ENCODE data around the gene NLRP12.
"Not testable (repeated sequence)": the region's sequence is repeated elsewhere in the genome, so short reads cannot be mapped to it uniquely, and the experiment has no call there.

The NLRP12 gene

GRCh38 chr19:53789708-53790678 lies 34.1 kb downstream of the NLRP12 start:
- H3K27ac ChIP-seq (ENCODE audit: low read depth, low read length) = no peak overlapping the region

DNA sequence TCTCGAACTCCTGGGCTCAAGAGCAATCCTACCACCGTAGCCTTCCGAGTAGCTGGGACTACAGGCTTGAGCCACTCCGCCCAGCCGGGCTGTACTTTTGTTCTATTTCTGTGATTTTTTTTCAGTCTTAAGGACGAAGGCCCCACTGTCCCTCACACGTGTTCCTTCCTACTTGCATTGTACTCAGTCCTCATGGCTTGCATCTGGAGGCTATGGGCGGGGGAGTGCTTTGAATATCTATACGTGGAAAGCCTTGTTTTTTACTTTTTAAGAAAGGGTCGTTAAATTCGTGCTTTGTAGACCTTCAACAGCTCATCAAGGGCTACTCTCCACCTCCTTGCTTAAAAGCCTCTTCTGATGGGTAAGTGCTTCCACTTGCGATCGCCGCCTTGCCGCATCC lies 36.8 kb downstream of the NLRP12 start:
- no peak overlapping the region for H3K27ac ChIP-seq (ENCODE audit: low read depth, low read length)
- H3K36me3 ChIP-seq (ENCODE audit: control insufficient read depth, insufficient read depth, low read length) = no peaks in the 10 kb centered on the region
- no peak overlapping the region for H3K4me3 ChIP-seq (ENCODE audit: low read length)
- no peaks in the 10 kb centered on the region for H3K4me1 ChIP-seq (ENCODE audit: control insufficient read depth, insufficient read depth, low read length)
- no peaks in the 10 kb centered on the region for H3K27me3 ChIP-seq (ENCODE audit: control insufficient read depth, insufficient read depth, low read length)
- no peak overlapping the region for H3K9ac ChIP-seq (ENCODE audit: low read length)

More at GRCh38 chr19:53789708-53790678, 34.1 kb downstream of the NLRP12 start:
- no peaks in the 10 kb centered on the region for H3K4me1 ChIP-seq (ENCODE audit: control insufficient read depth, insufficient read depth, low read length)
- H3K36me3 ChIP-seq (ENCODE audit: control insufficient read depth, insufficient read depth, low read length) = no peaks in the 10 kb centered on the region
- no peak overlapping the region for H3K4me3 ChIP-seq (ENCODE audit: low read length)
- no peaks in the 10 kb centered on the region for H3K27me3 ChIP-seq (ENCODE audit: control insufficient read depth, insufficient read depth, low read length)
- H3K9ac ChIP-seq (ENCODE audit: low read length) = no peak overlapping the region

DNA sequence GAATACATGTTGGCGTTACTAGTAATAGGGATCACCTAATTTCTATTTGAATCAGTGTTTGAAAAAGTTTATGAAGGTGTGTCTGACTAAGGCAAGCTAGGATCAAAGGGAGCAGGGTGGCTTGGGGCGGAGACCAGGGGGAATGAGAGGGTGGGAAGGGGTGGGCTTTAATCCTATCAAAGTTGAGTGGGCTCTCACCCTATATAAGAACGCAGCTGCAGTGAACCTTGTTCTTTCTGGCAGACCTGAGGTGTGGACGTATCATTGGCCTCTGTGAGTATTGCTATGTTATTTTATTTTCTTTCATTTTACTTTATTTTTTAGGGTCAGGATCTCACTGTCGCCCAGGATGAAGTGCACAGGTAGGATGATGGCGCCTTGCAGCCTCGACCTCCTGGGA lies 37.4 kb downstream of the NLRP12 start:
- Histone ChIP-seq H3K4me1 (ENCODE audit: control insufficient read depth, insufficient read depth, low read length) (no peaks in the 10 kb centered on the region), H3K9ac (ENCODE audit: low read length) (no peak overlapping the region), H3K36me3 (ENCODE audit: control insufficient read depth, insufficient read depth, low read length) (no peaks in the 10 kb centered on the region), H3K27me3 (ENCODE audit: control insufficient read depth, insufficient read depth, low read length) (no peaks in the 10 kb centered on the region), H3K4me3 (ENCODE audit: low read length) (no peak overlapping the region), H3K27ac (ENCODE audit: low read depth, low read length) (no peak overlapping the region)

DNA sequence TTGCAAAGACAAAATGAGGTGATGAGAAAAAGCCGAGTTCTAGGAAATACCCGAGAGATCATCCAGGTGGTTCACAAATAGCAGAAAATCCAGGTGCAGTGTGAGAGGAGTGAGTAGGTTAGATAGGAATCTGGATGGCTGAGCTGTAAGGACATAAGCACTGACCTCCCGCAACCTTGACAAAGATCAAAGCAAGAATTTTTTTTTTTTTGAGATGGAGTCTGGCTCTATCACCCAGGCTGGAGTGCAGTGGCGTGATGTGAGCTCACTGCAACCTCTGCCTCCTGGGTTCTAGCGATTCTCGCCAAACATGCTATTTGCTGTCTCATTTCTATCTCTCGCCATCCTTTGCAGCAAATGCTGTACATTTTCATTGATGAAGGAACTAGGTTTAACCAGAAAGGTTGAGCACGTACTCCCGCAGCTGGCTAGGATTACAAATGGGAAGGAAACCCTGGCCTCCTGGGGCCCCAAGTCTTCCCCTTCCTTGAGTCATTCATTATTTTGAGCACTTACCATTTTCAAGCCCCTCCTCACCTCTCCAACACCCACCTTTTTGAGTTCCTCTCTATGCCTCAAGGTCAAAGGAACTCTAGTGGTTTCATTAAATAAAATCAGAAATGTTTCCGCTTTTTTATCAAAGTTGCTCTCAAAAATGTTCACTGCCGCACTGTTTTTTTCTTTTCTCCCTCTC lies 38.8 kb downstream of the NLRP12 start:
- Histone ChIP-seq H3K27ac (ENCODE audit: low read depth, low read length) (no peak overlapping the region), H3K9ac (ENCODE audit: low read length) (no peak overlapping the region), H3K4me1 (ENCODE audit: control insufficient read depth, insufficient read depth, low read length) (no peaks in the 10 kb centered on the region), H3K36me3 (ENCODE audit: control insufficient read depth, insufficient read depth, low read length) (no peaks in the 10 kb centered on the region), H3K4me3 (ENCODE audit: low read length) (no peak overlapping the region), H3K27me3 (ENCODE audit: control insufficient read depth, insufficient read depth, low read length) (no peaks in the 10 kb centered on the region)

DNA sequence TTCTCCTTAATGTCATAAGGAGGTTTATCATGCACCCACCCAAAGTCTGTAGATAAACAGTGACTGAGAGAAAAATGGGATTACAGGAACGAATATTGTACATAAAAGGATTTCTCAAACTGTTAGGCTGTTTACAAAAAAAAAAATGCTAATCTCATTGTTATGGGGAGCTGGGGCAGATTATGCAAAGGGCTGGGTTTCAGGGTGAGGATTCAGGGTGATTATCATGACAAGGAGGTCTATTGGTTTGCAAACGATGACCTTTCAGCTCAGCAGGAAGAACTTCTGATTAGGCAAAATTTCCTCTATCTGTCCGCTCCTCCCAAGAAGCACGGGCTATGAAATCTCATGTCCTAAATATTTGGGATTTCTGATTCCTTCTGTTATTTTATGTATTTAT lies 41.4 kb downstream of the NLRP12 start:
- no peaks in the 10 kb centered on the region for H3K27me3 ChIP-seq (ENCODE audit: control insufficient read depth, insufficient read depth, low read length)
- H3K4me3 ChIP-seq (ENCODE audit: low read length) = no peak overlapping the region
- H3K36me3 ChIP-seq (ENCODE audit: control insufficient read depth, insufficient read depth, low read length) = no peaks in the 10 kb centered on the region
- no peaks in the 10 kb centered on the region for H3K4me1 ChIP-seq (ENCODE audit: control insufficient read depth, insufficient read depth, low read length)
- no peak overlapping the region for H3K9ac ChIP-seq (ENCODE audit: low read length)
- H3K27ac ChIP-seq (ENCODE audit: low read depth, low read length) = no peak overlapping the region

DNA sequence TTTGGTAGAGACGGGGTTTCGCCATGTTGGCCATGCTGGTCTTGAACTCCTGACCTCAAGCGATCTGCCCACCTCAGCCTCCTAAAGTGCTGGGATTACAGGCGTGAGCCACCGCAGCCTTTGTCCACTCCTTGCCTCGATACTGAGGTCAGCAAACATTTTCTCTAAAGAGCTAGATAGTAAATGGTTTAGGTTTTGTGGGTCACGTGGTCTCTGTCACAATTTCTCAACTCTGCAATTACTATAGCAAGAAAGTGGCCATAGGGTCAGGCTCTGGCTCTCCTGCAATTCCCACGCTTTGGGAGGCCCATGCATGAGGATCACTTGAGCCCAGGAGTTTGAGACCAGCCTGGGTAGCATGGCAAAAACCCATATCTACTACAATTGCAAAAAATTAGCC lies 42.8 kb downstream of the NLRP12 start:
- H3K9ac ChIP-seq (ENCODE audit: low read length); H3K27ac ChIP-seq (ENCODE audit: low read depth, low read length); H3K27me3 ChIP-seq (ENCODE audit: control insufficient read depth, insufficient read depth, low read length); H3K36me3 ChIP-seq (ENCODE audit: control insufficient read depth, insufficient read depth, low read length); H3K4me1 ChIP-seq (ENCODE audit: control insufficient read depth, insufficient read depth, low read length); H3K4me3 ChIP-seq (ENCODE audit: low read length): not testable (repeated sequence)

DNA sequence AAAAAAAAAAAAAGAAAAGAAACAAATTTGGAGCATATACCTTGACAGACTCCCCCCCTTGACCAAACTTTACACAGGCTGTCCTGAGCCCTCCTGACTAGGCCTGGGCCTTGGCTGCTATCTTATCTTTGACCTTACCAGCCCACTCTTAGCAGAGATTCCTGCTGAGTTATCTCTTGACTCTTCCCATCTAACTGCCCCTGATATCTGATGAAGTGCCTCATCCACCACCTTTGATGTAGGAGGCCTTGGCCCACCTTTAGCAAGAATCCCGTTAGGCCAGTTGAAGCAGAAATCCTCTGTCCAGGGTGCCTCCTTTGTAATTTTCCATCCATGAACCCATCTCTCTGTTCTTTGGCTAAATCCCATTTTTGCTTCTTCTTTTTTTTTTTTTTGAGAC lies 43.6 kb downstream of the NLRP12 start:
- Histone ChIP-seq H3K27ac (ENCODE audit: low read depth, low read length) (no peak overlapping the region), H3K36me3 (ENCODE audit: control insufficient read depth, insufficient read depth, low read length) (no peaks in the 10 kb centered on the region), H3K9ac (ENCODE audit: low read length) (no peak overlapping the region), H3K27me3 (ENCODE audit: control insufficient read depth, insufficient read depth, low read length) (no peaks in the 10 kb centered on the region), H3K4me1 (ENCODE audit: control insufficient read depth, insufficient read depth, low read length) (no peaks in the 10 kb centered on the region), H3K4me3 (ENCODE audit: low read length) (no peak overlapping the region)

GRCh38 chr19:53775524-53775923 lies 48.6 kb downstream of the NLRP12 start:
- Histone ChIP-seq H3K4me1 (ENCODE audit: control insufficient read depth, insufficient read depth, low read length) (no peaks in the 10 kb centered on the region), H3K4me3 (ENCODE audit: low read length) (no peak overlapping the region), H3K36me3 (ENCODE audit: control insufficient read depth, insufficient read depth, low read length) (no peaks in the 10 kb centered on the region), H3K27me3 (ENCODE audit: control insufficient read depth, insufficient read depth, low read length) (no peaks in the 10 kb centered on the region), H3K9ac (ENCODE audit: low read length) (no peak overlapping the region), H3K27ac (ENCODE audit: low read depth, low read length) (no peak overlapping the region)

DNA sequence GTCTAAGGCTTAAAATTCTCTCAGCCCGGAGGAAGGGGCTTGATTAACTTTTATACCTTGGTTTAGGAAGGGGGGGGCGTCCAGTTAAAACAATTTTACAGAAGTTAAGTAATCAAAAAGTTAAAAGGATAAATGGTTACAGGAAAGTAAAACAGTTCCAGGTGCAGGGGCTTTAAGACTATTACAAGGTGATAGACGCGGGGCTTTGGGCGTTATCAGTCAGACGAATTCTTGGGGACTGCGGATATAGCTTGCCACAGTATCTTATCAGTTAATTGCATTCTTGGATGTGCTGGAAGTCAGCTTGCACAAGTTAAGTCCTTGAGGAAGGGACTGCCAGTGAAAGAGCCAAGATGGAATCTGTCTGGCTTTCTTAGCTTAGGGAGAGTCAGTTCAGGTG lies 49.6 kb downstream of the NLRP12 start:
- not testable (repeated sequence) for H3K27me3 ChIP-seq (ENCODE audit: control insufficient read depth, insufficient read depth, low read length); H3K4me1 ChIP-seq (ENCODE audit: control insufficient read depth, insufficient read depth, low read length)

DNA sequence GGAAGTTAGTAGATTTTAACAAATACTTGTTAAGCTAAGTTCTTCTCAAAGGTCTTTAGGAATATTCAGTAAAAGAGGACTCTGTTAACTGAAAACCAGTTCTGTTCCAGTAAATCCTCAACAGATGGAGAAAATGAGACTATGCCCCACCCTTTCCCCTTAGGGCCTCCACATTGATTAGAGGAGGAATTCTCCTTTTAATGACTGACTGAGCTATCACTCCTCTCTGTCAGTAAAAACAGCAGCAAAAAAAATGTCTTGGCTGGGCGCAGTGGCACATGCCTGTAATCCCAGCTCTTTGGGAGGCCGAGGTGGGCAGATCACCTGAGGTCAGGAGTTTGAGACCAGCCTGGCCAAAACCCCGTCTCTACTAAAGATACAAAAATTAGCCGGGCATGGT lies 50.1 kb downstream of the NLRP12 start:
- Histone ChIP-seq H3K27ac (ENCODE audit: low read depth, low read length) (no peak overlapping the region), H3K4me1 (ENCODE audit: control insufficient read depth, insufficient read depth, low read length) (no peaks in the 10 kb centered on the region), H3K4me3 (ENCODE audit: low read length) (no peak overlapping the region), H3K36me3 (ENCODE audit: control insufficient read depth, insufficient read depth, low read length) (no peaks in the 10 kb centered on the region), H3K27me3 (ENCODE audit: control insufficient read depth, insufficient read depth, low read length) (no peaks in the 10 kb centered on the region), H3K9ac (ENCODE audit: low read length) (no peak overlapping the region)

More for the DNA sequence above, 49.6 kb downstream of the NLRP12 start:
- H3K36me3 ChIP-seq (ENCODE audit: control insufficient read depth, insufficient read depth, low read length); H3K27ac ChIP-seq (ENCODE audit: low read depth, low read length); H3K9ac ChIP-seq (ENCODE audit: low read length); H3K4me3 ChIP-seq (ENCODE audit: low read length): not testable (repeated sequence)

DNA sequence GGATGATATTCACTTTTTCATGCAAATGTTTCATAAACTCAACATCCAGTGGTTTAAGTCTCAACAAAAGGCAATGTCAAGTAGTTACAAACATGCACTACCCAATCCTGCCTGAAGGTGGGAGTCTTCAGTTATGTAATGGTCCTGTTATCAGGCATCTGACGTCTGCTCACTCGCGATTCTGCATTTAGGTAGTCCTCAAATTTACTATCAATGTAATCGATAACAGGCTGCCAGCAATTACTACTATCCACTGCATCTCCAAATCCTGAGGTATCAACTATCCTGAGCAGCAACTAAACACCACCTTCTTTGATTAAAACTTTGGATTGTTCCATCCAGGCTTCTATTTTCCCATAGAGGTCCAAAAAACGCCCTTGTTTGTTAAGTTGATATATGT lies 51.2 kb downstream of the NLRP12 start:
- Histone ChIP-seq H3K4me3 (ENCODE audit: low read length) (no peak overlapping the region), H3K9ac (ENCODE audit: low read length) (no peak overlapping the region), H3K4me1 (ENCODE audit: control insufficient read depth, insufficient read depth, low read length) (no peaks in the 10 kb centered on the region), H3K27me3 (ENCODE audit: control insufficient read depth, insufficient read depth, low read length) (no peaks in the 10 kb centered on the region), H3K36me3 (ENCODE audit: control insufficient read depth, insufficient read depth, low read length) (no peaks in the 10 kb centered on the region), H3K27ac (ENCODE audit: low read depth, low read length) (no peak overlapping the region)

GRCh38 chr19:53771144-53771543 lies 53.0 kb downstream of the NLRP12 start:
- no peaks in the 10 kb centered on the region for H3K4me1 ChIP-seq (ENCODE audit: control insufficient read depth, insufficient read depth, low read length)
- H3K27ac ChIP-seq (ENCODE audit: low read depth, low read length) = no peak overlapping the region
- no peak overlapping the region for H3K4me3 ChIP-seq (ENCODE audit: low read length)
- no peak overlapping the region for H3K9ac ChIP-seq (ENCODE audit: low read length)
- H3K27me3 ChIP-seq (ENCODE audit: control insufficient read depth, insufficient read depth, low read length) = no peaks in the 10 kb centered on the region
- no peaks in the 10 kb centered on the region for H3K36me3 ChIP-seq (ENCODE audit: control insufficient read depth, insufficient read depth, low read length)

Measured in rectal smooth muscle tissue (tissue), 1 donor.